Trophoblast cell (in vitro differentiated cells and primary cell): Measurements from ENCODE around the gene PCDHB13.
"Not testable (repeated sequence)": the region's sequence is repeated elsewhere in the genome, so short reads cannot be mapped to it uniquely, and the experiment has no call there.

Source experiments
- DNase-seq, 2 donors: peaks; one replicate each; pipeline ENCODE4 v3.0.0-alpha.2; 2016
- H2AFZ ChIP-seq: 2 replicates; pipeline ENCODE4 v1.6.1; 2013; ENCODE audit warnings: low read length, moderate library complexity, mild to moderate bottlenecking; ENCODE audit not compliant: insufficient read depth, poor library complexity
- H2AK5ac ChIP-seq: 2 replicates; pipeline ENCODE4 v1.6.1; 2013; ENCODE audit warnings: mild to moderate bottlenecking, low read length
- H2BK120ac ChIP-seq: 2 replicates; pipeline ENCODE4 v1.6.1; 2013; ENCODE audit warnings: low read length, mild to moderate bottlenecking, moderate library complexity; ENCODE audit not compliant: insufficient read depth, poor library complexity
- H2BK12ac ChIP-seq: 2 replicates; pipeline ENCODE4 v1.6.1; 2013; ENCODE audit warnings: mild to moderate bottlenecking, low read length, moderate library complexity
- H2BK5ac ChIP-seq: 2 replicates; pipeline ENCODE4 v1.6.1; 2013; ENCODE audit warnings: low read length, low read depth, moderate library complexity, mild to moderate bottlenecking; ENCODE audit not compliant: poor library complexity
- H3K14ac ChIP-seq: 2 replicates; pipeline ENCODE4 v1.6.1; 2013; ENCODE audit warnings: mild to moderate bottlenecking, low read length
- H3K18ac ChIP-seq: 2 replicates; pipeline ENCODE4 v1.6.1; 2013; ENCODE audit warnings: mild to moderate bottlenecking, low read length
- H3K23ac ChIP-seq: 2 replicates; pipeline ENCODE4 v1.6.1; 2013; ENCODE audit warnings: low read length
- H3K27ac ChIP-seq: 2 replicates; pipeline ENCODE4 v1.5.1; 2013; ENCODE audit warnings: low read depth, mild to moderate bottlenecking, inconsistent platforms, low read length, moderate library complexity
- H3K27me3 ChIP-seq: 2 replicates; pipeline ENCODE4 v1.6.1; 2013; ENCODE audit warnings: inconsistent platforms, mild to moderate bottlenecking, low read length, moderate library complexity; ENCODE audit not compliant: insufficient read depth
- H3K36me3 ChIP-seq, 2 experiments: 1 replicate in 1 of 2; 2 replicates in 1 of 2; pipeline ENCODE4 v1.6.1; 2013; ENCODE audit warnings: low read length in 2 of 2, mild to moderate bottlenecking in 2 of 2, moderate library complexity in 1 of 2; ENCODE audit not compliant: insufficient read depth in 2 of 2, control insufficient read depth in 1 of 2
- H3K4ac ChIP-seq: 2 replicates; pipeline ENCODE4 v1.6.1; 2013; ENCODE audit warnings: low read depth, mild to moderate bottlenecking, low read length, moderate library complexity
- H3K4me1 ChIP-seq, 2 experiments: 1 replicate in 1 of 2; 2 replicates in 1 of 2; pipeline ENCODE4 v1.6.1; 2013; ENCODE audit warnings: low read length in 2 of 2, mild to moderate bottlenecking in 2 of 2, moderate library complexity in 1 of 2; ENCODE audit not compliant: insufficient read depth in 2 of 2, control insufficient read depth in 1 of 2
- H3K4me2 ChIP-seq: 2 replicates; pipeline ENCODE4 v1.6.1; 2013; ENCODE audit warnings: inconsistent platforms, mild to moderate bottlenecking, low read length, moderate library complexity
- H3K4me3 ChIP-seq: 2 replicates; pipeline ENCODE4 v1.5.1; 2013; ENCODE audit warnings: mild to moderate bottlenecking, low read depth, low read length, inconsistent platforms
- H3K79me1 ChIP-seq: one replicate; pipeline ENCODE4 v1.6.1; 2013; ENCODE audit warnings: low read length
- H3K79me2 ChIP-seq: 2 replicates; pipeline ENCODE4 v1.6.1; 2013; ENCODE audit warnings: low read length, mild to moderate bottlenecking; ENCODE audit not compliant: control insufficient read depth, insufficient read depth, poor library complexity
- H3K9ac ChIP-seq: 2 replicates; pipeline ENCODE4 v1.6.1; 2013; ENCODE audit warnings: mild to moderate bottlenecking, low read length
- H3K9me3 ChIP-seq: 2 replicates; pipeline ENCODE4 v1.6.1; 2013; ENCODE audit warnings: low read depth, mild to moderate bottlenecking, control low read depth, inconsistent platforms, low read length; ENCODE audit not compliant: insufficient read depth
- H4K12ac ChIP-seq: 2 replicates; pipeline ENCODE4 v1.6.1; 2013; ENCODE audit warnings: low read depth, mild to moderate bottlenecking, low read length, moderate library complexity
- H4K8ac ChIP-seq: 2 replicates; pipeline ENCODE4 v1.6.1; 2013; ENCODE audit warnings: low read depth, mild to moderate bottlenecking, low read length, moderate library complexity
- H4K91ac ChIP-seq: one replicate; pipeline ENCODE4 v1.6.1; 2013; ENCODE audit warnings: low read depth, mild to moderate bottlenecking, low read length, moderate library complexity
- WGBS: extraction: QIAGEN DNeasy Blood & Tissue Kit; methylation state at CpG from one replicate; pipeline ENCODE4 v1.1.7; 2013; ENCODE audit warnings: missing lambda C conversion rate; ENCODE audit not compliant: insufficient read length, insufficient coverage; ENCODE audit errors: extremely low coverage; 5-methylcytosine and 5-hydroxymethylcytosine counted together

The PCDHB13 gene

GRCh38 chr5:141199359-141200235 is 14.1 kb upstream of the PCDHB13 start, which contains the start of gene PCDHB11:
PCDHB11 (plus strand) TSS chr5:141199627; CDS start chr5:141199775, 148 bp downstream.
- no peak within 1 kb of the TSS for H3K4ac ChIP-seq
- H3K9me3 ChIP-seq = peaks cover 2% of the 10 kb centered on the region

DNA sequence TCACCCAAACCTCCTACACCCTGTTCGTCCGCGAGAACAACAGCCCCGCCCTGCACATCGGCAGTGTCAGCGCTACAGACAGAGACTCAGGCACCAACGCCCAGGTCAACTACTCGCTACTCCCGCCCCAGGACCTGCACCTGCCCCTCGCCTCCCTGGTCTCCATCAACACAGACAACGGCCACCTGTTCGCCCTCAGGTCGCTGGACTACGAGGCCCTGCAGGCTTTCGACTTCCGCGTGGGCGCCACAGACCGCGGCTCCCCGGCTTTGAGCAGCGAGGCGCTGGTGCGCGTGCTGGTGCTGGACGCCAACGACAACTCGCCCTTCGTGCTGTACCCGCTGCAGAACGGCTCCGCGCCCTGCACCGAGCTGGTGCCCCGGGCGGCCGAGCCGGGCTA is 12.6 kb upstream of the PCDHB13 start:
- not testable (repeated sequence) for H4K12ac ChIP-seq, H2BK5ac ChIP-seq, H3K4me2 ChIP-seq, H3K79me2 ChIP-seq, H3K18ac ChIP-seq, H3K79me1 ChIP-seq, H3K27ac ChIP-seq, DNase-seq, H3K4me3 ChIP-seq, H3K9me3 ChIP-seq, H3K36me3 ChIP-seq, H2BK12ac ChIP-seq, H4K91ac ChIP-seq, H3K14ac ChIP-seq, H3K4ac ChIP-seq, H2AK5ac ChIP-seq, H2AFZ ChIP-seq, H4K8ac ChIP-seq, H3K27me3 ChIP-seq, H3K23ac ChIP-seq, H2BK120ac ChIP-seq, H3K9ac ChIP-seq, H3K4me1 ChIP-seq
- WGBS = no CpG with 5 or more reads among the region's 38 CpGs

More at GRCh38 chr5:141199359-141200235, 14.1 kb upstream of the PCDHB13 start, which contains the start of gene PCDHB11:
- H3K4me3 ChIP-seq = peak within 1 kb of the TSS; percentile 13
- H3K79me2 ChIP-seq = no peaks in the 10 kb centered on the region
- no peaks in the 10 kb centered on the region for H3K79me1 ChIP-seq
- H2AFZ ChIP-seq = no peak within 1 kb of the TSS
- H3K4me1 ChIP-seq = no peaks in the 10 kb centered on the region
- H3K18ac ChIP-seq = no peak within 1 kb of the TSS
- no peak within 1 kb of the TSS for H3K9ac ChIP-seq
- no peak within 1 kb of the TSS for H4K12ac ChIP-seq
- WGBS = no CpG with 5 or more reads among the region's 21 CpGs
- H2BK12ac ChIP-seq = no peak within 1 kb of the TSS
- H2BK120ac ChIP-seq = no peak within 1 kb of the TSS
- no peak within 1 kb of the TSS for H4K8ac ChIP-seq
- DNase-seq = no peak
- H3K4me2 ChIP-seq = peak within 1 kb of the TSS; percentile 7
- H3K27ac ChIP-seq = no peak within 1 kb of the TSS
- no peaks in the 10 kb centered on the region for H3K36me3 ChIP-seq
- H2BK5ac ChIP-seq = no peak within 1 kb of the TSS
- no peak within 1 kb of the TSS for H2AK5ac ChIP-seq
- no peak within 1 kb of the TSS for H3K14ac ChIP-seq
- no peak within 1 kb of the TSS for H4K91ac ChIP-seq
- H3K27me3 ChIP-seq = no peaks in the 10 kb centered on the region
- H3K23ac ChIP-seq = no peak within 1 kb of the TSS

- H3K27me3 ChIP-seq, H3K9ac ChIP-seq, H2BK120ac ChIP-seq, H4K8ac ChIP-seq, H2BK12ac ChIP-seq, H2AK5ac ChIP-seq, H3K4ac ChIP-seq, H2AFZ ChIP-seq, H3K36me3 ChIP-seq, H3K23ac ChIP-seq, H4K12ac ChIP-seq, H3K18ac ChIP-seq, H3K9me3 ChIP-seq, H2BK5ac ChIP-seq, H3K4me1 ChIP-seq, DNase-seq, H3K14ac ChIP-seq, H3K27ac ChIP-seq, H3K79me2 ChIP-seq, H3K4me3 ChIP-seq, H3K4me2 ChIP-seq, H4K91ac ChIP-seq, H3K79me1 ChIP-seq: not testable (repeated sequence)
- WGBS = no CpG with 5 or more reads among the region's 35 CpGs
Measured at GRCh38 chr5:141201646-141202045, 12.1 kb upstream of the PCDHB13 start.

GRCh38 chr5:141208478-141208877 is 5.2 kb upstream of the PCDHB13 start, which contains the start of gene PCDHB12:
PCDHB12 (plus strand) TSS chr5:141208719; CDS start chr5:141208908, 189 bp downstream.
- H4K8ac ChIP-seq = no peak within 1 kb of the TSS
- no peaks in the 10 kb centered on the region for H3K79me1 ChIP-seq
- no peak within 1 kb of the TSS for H2BK120ac ChIP-seq
- no peaks in the 10 kb centered on the region for H3K79me2 ChIP-seq
- H3K27me3 ChIP-seq = no peaks in the 10 kb centered on the region
- H3K36me3 ChIP-seq = peaks cover 0 to 1% of the 10 kb centered on the region in 2 experiments
- H2AK5ac ChIP-seq = no peak within 1 kb of the TSS
- H3K4me3 ChIP-seq = no peak within 1 kb of the TSS
- no peak within 1 kb of the TSS for H3K18ac ChIP-seq
- no peaks in the 10 kb centered on the region for H3K4me1 ChIP-seq
- no peak for DNase-seq
- H3K4me2 ChIP-seq = no peak within 1 kb of the TSS
- H3K9ac ChIP-seq = no peak within 1 kb of the TSS
- H2BK12ac ChIP-seq = no peak within 1 kb of the TSS
- H3K14ac ChIP-seq = no peak within 1 kb of the TSS
- no CpG with 5 or more reads among the region's 11 CpGs for WGBS
- H4K12ac ChIP-seq = no peak within 1 kb of the TSS
- no peak within 1 kb of the TSS for H3K4ac ChIP-seq
- H3K27ac ChIP-seq = no peak within 1 kb of the TSS
- H2BK5ac ChIP-seq = no peak within 1 kb of the TSS
- H4K91ac ChIP-seq = no peak within 1 kb of the TSS
- no peaks in the 10 kb centered on the region for H3K9me3 ChIP-seq
- no peak within 1 kb of the TSS for H2AFZ ChIP-seq
- no peak within 1 kb of the TSS for H3K23ac ChIP-seq
